GM23338 (cell line): Measurements from ENCODE around the gene EGFR.

ENCODE experiments used
- CREB1 ChIP-seq: fragments of 250-450 bp; sonication (Bioruptor Pico); IDR thresholded peaks from 2 replicates; pipeline ENCODE4 v1.5.0; 2020; ENCODE audit warnings: low read depth, mild to moderate bottlenecking, moderate library complexity
- CTCF ChIP-seq, 2 experiments: fragments of 200-600 bp in 1 of 2; sonication (generic) in 1 of 2; conservative IDR thresholded peaks; 2 replicates each; pipeline versions ENCODE4 v1.5.1 to v1.6.1; 2016 to 2017; ENCODE audit warnings: antibody characterized with exemption in 2 of 2, low read depth in 2 of 2, mild to moderate bottlenecking in 2 of 2, moderate library complexity in 1 of 2
- EZH2 ChIP-seq: fragments of 200-600 bp; sonication (generic); IDR thresholded peaks from one replicate; pipeline ENCODE4 v1.8.0; 2017; ENCODE audit warnings: antibody characterized with exemption, mild to moderate bottlenecking, low read depth; ENCODE audit not compliant: unreplicated experiment
- EZH2phosphoT487 ChIP-seq: fragments of 200-600 bp; sonication (generic); IDR thresholded peaks from one replicate; pipeline ENCODE4 v1.8.1; 2018; ENCODE audit warnings: antibody characterized with exemption; ENCODE audit not compliant: unreplicated experiment
- JUNB ChIP-seq: IDR thresholded peaks from one replicate; pipeline ENCODE4 v1.6.1; 2016; ENCODE audit warnings: antibody characterized with exemption; ENCODE audit not compliant: unreplicated experiment
- POLR2AphosphoS5 ChIP-seq: IDR thresholded peaks from 2 replicates; pipeline ENCODE4 v1.6.1; 2016; ENCODE audit warnings: antibody characterized with exemption, low read depth
- REST ChIP-seq: IDR thresholded peaks from one replicate; pipeline ENCODE4 v1.6.1; 2018; ENCODE audit warnings: antibody characterized with exemption; ENCODE audit not compliant: unreplicated experiment
- ZNF331 ChIP-seq: fragments of 250-450 bp; sonication (Bioruptor Pico); IDR thresholded peaks from 2 replicates; pipeline ENCODE4 v1.5.0; 2020; ENCODE audit warnings: low read depth, mild to moderate bottlenecking, moderate library complexity

GRCh38 chr7:55177068-55177530 is 158.3 kb downstream of the EGFR start:
- TF ChIP-seq CTCF (conservative IDR thresholded peaks at IDR 0.05; ENCODE audit: low read depth in 2 of 2): no peak
- no peak for TF ChIP-seq ZNF331 (CRISPR knock-in tag)
- no peak for TF ChIP-seq POLR2AphosphoS5
- no peak for TF ChIP-seq JUNB
- no peak for TF ChIP-seq EZH2
- no peak for TF ChIP-seq EZH2phosphoT487
- TF ChIP-seq CREB1: no peak
- TF ChIP-seq REST: no peak
